HepG2 (cell line): ENCODE measurements around the gene DENND5B. TPM values are rescaled to one million over a fixed set of nuclear protein-coding genes. Genes with fewer than 3 reads are reported as not detected.

Experiments
- ATAC-seq: fragments of 200-7000 bp; cut with Tn5 transposase; 3 replicates; pipeline ENCODE4 v1.9.1; 2020; ENCODE audit warnings: mild to moderate bottlenecking, moderate library complexity
- BruUV-seq: library from RNA; stranded (reverse); fragments of 400-500 nt; replicated peaks from 2 replicates; lab custom pipeline; 2021; lab: Mats Ljungman, UMichigan
- CTCF ChIA-PET: fragments of 300-600 bp; formaldehyde crosslinking; extraction: SDS; loops from one replicate; lab custom pipeline; 2021; ENCODE audit warnings: low total read pairs, inconsistent platforms, low intra/inter-chr PET ratio; lab: Yijun Ruan, JAX
- POLR2A ChIA-PET: fragments of 350-600 bp; sonication (Branson Sonifier 250); formaldehyde crosslinking; loops from one replicate; lab custom pipeline; 2020; ENCODE audit warnings: antibody characterized with exemption, inconsistent platforms; lab: Yijun Ruan, JAX
- DNase-seq: peaks from one replicate; pipeline ENCODE4 v3.0.0-alpha.2; 2015; ENCODE audit warnings: low spot score
- FAIRE-seq: peaks from 3 replicates; lab custom pipeline; 2011; peaks lifted over from hg19 to GRCh38; lab: Jason Lieb, UNC
- H2AFZ ChIP-seq: one replicate; pipeline ENCODE4 v1.6.1; 2011; ENCODE audit warnings: low read length, inconsistent platforms
- H3K27ac ChIP-seq: fragments of 300-600 bp; 3 replicates; pipeline ENCODE4 v1.8.0; 2011; ENCODE audit warnings: mixed run types, mild to moderate bottlenecking, mixed read lengths, low read length, inconsistent platforms; ENCODE audit not compliant: insufficient read depth; ENCODE audit errors: extremely low read length
- H3K27me3 ChIP-seq, 2 experiments: fragments of 200-600 bp in 1 of 2; 2 replicates in 1 of 2; 3 replicates in 1 of 2; pipeline versions ENCODE4 v1.6.0 to v1.8.0; 2011; ENCODE audit warnings: low read length in 2 of 2, mild to moderate bottlenecking in 2 of 2, moderate library complexity in 2 of 2, inconsistent platforms in 1 of 2; ENCODE audit not compliant: insufficient read depth in 2 of 2, control insufficient read depth in 1 of 2
- H3K36me3 ChIP-seq, 2 experiments: fragments of 200-600 bp in 1 of 2; replicated peaks in 1 of 2; 2 replicates in 1 of 2; 3 replicates in 1 of 2; pipeline versions ENCODE4 v1.5.1 to v1.8.0; 2011; ENCODE audit warnings: low read length in 2 of 2, inconsistent platforms in 1 of 2; ENCODE audit not compliant: insufficient read depth in 2 of 2, control insufficient read depth in 1 of 2
- H3K4me1 ChIP-seq: 2 replicates; pipeline ENCODE4 v1.5.1; 2012; ENCODE audit warnings: low read length, inconsistent platforms; ENCODE audit not compliant: insufficient read depth
- H3K4me2 ChIP-seq: 2 replicates; pipeline ENCODE4 v1.6.0; 2011; ENCODE audit warnings: low read depth, low read length, inconsistent platforms
- H3K4me3 ChIP-seq, 3 experiments: fragments of 200-600 bp in 1 of 3; sonication (generic), shearing (Covaris generic) in 1 of 3; replicated peaks in 1 of 3; 2 replicates each; pipeline ENCODE4 v1.5.1; 2011 to 2016; ENCODE audit warnings: low read length in 3 of 3, inconsistent platforms in 2 of 3, low read depth in 2 of 3, mild to moderate bottlenecking in 2 of 3, control low read depth in 1 of 3, mixed read lengths in 1 of 3; ENCODE audit not compliant: insufficient read depth in 1 of 3
- H3K79me2 ChIP-seq: one replicate; pipeline ENCODE4 v1.6.1; 2011; ENCODE audit warnings: low read length, inconsistent platforms; ENCODE audit not compliant: insufficient read depth
- H3K9ac ChIP-seq: 2 replicates; pipeline ENCODE4 v1.6.0; 2011; ENCODE audit warnings: mild to moderate bottlenecking, low read depth, low read length, inconsistent platforms; ENCODE audit not compliant: insufficient read depth
- H3K9me3 ChIP-seq: 2 replicates; pipeline ENCODE4 v1.5.1; 2012; ENCODE audit warnings: mild to moderate bottlenecking, low read length
- H4K20me1 ChIP-seq: 2 replicates; pipeline ENCODE4 v1.6.0; 2011; ENCODE audit warnings: inconsistent platforms, mild to moderate bottlenecking, low read length, moderate library complexity; ENCODE audit not compliant: insufficient read depth
- ELF4 ChIP-seq: sonication (generic); formaldehyde crosslinking; IDR thresholded peaks from 2 replicates; pipeline ENCODE4 v1.5.0; 2020; ENCODE audit warnings: missing genetic modification reagents, mild to moderate bottlenecking, moderate library complexity, borderline replicate concordance
- ESRRA ChIP-seq: sonication (generic); formaldehyde crosslinking; IDR thresholded peaks from 2 replicates; pipeline ENCODE4 v1.5.1; 2020; ENCODE audit warnings: mild to moderate bottlenecking, low read depth, missing genetic modification reagents
- FOXO1 ChIP-seq: sonication (generic); formaldehyde crosslinking; IDR thresholded peaks from 2 replicates; pipeline ENCODE4 v1.4.0; 2020; ENCODE audit warnings: missing genetic modification reagents
- GPBP1L1 ChIP-seq: sonication (generic); formaldehyde crosslinking; IDR thresholded peaks from 2 replicates; pipeline ENCODE4 v1.5.0; 2020; ENCODE audit warnings: mild to moderate bottlenecking, missing genetic modification reagents
- IRF2 ChIP-seq: IDR thresholded peaks from 2 replicates; pipeline ENCODE4 v1.6.1; 2018; ENCODE audit warnings: missing genetic modification reagents, missing compliant biosample characterization
- KAT8 ChIP-seq: IDR thresholded peaks from 2 replicates; pipeline ENCODE4 v1.6.1; 2016; ENCODE audit warnings: missing genetic modification reagents, missing compliant biosample characterization
- MIXL1 ChIP-seq: IDR thresholded peaks from 2 replicates; pipeline ENCODE4 v1.6.1; 2016
- SIN3B ChIP-seq: fragments of 150-350 bp; IDR thresholded peaks from 2 replicates; pipeline ENCODE4 v1.6.1; 2014; ENCODE audit warnings: low read length
- ZBTB20 ChIP-seq: sonication (generic); formaldehyde crosslinking; IDR thresholded peaks from 2 replicates; pipeline ENCODE4 v1.8.1; 2023; ENCODE audit warnings: missing genetic modification reagents, low read depth, mild to moderate bottlenecking, borderline replicate concordance
- ZNF256 ChIP-seq: sonication (generic); formaldehyde crosslinking; conservative IDR thresholded peaks from 2 replicates; pipeline ENCODE4 v1.4.0; 2020; ENCODE audit warnings: missing genetic modification reagents
- ZNF275 ChIP-seq: sonication (generic); formaldehyde crosslinking; IDR thresholded peaks from 2 replicates; pipeline ENCODE4 v1.8.0; 2022; ENCODE audit warnings: missing genetic modification reagents, mild to moderate bottlenecking, inconsistent platforms, borderline replicate concordance
- ZNF468 ChIP-seq: sonication (generic); formaldehyde crosslinking; IDR thresholded peaks from 2 replicates; pipeline ENCODE4 v1.8.0; 2022; ENCODE audit warnings: mild to moderate bottlenecking, moderate library complexity, missing genetic modification reagents
- ZNF775 ChIP-seq: sonication (generic); formaldehyde crosslinking; IDR thresholded peaks from 2 replicates; pipeline ENCODE4 v1.4.0; 2020; ENCODE audit warnings: missing genetic modification reagents, mild to moderate bottlenecking, moderate library complexity, borderline replicate concordance
- ZNF83 ChIP-seq: sonication (generic); formaldehyde crosslinking; IDR thresholded peaks from 2 replicates; pipeline ENCODE4 v1.4.0; 2020; ENCODE audit warnings: missing genetic modification reagents, mild to moderate bottlenecking, borderline replicate concordance
- WGBS: methylation state at CpG from one replicate; pipeline ENCODE4 v1.1.6; 2017; ENCODE audit warnings: low lambda C conversion rate; 5-methylcytosine and 5-hydroxymethylcytosine counted together
- in situ Hi-C: cut with HindIII; loops from 2 replicates; pipeline ENCODE4 v1.10.0; 2017; ENCODE audit warnings: low pct_unique_long_range_greater_than_20kb; ENCODE audit not compliant: extremely low pct_ligation_motif_present
- intact Hi-C: fragments of 100-400 bp; cut with micrococcal nuclease; formaldehyde crosslinking; loops from one replicate; pipeline ENCODE4 v1.10.0; 2022; ENCODE audit not compliant: unreplicated experiment
- polyA plus RNA-seq, 8 experiments: library from polyadenylated mRNA; depleted of rRNA in 3 of 8; stranded (reverse) in 7 of 8; unstranded in 1 of 8; fragments of >200 nt; fragmentation: Illumina TruSeq in 4 of 8; extraction: Trizol in 4 of 8; gene quantifications; 2 replicates each; pipeline versions ENCODE4 v1.2.1 to v1.2.3, GENCODE V29; 2011 to 2016; ENCODE audit warnings: low read depth in 4 of 8, missing spikeins in 1 of 8, mixed read lengths in 1 of 8; ENCODE audit not compliant: insufficient read depth in 1 of 8
- total RNA-seq, 5 experiments: library from RNA; depleted of rRNA; stranded (reverse); fragments of >200 nt; fragmentation: Illumina TruSeq; extraction: Trizol; gene quantifications; 2 replicates each; pipeline ENCODE4 v1.2.3, GENCODE V29; 2016; ENCODE audit warnings: low read depth in 1 of 5

Gene DENND5B
- total and polyA plus RNA-seq, 2 of the 13 experiments (the other 11 are each of a cell fraction or from before 2014, with no cell fraction given): 14.7 to 18.7 TPM

GRCh38 chr12:31494455-31494854 is 96.5 kb downstream of the DENND5B start:
- Histone ChIP-seq H3K27me3 (no peaks in the 10 kb centered on the region), H3K4me2 (no peak overlapping the region), H3K4me1 (no peaks in the 10 kb centered on the region), H3K79me2 (peaks cover 6% of the 10 kb centered on the region), H4K20me1 (no peaks in the 10 kb centered on the region), H3K4me3 (no peak overlapping the region), H2AFZ (no peak overlapping the region), H3K36me3 (peaks cover 0 to 17% of the 10 kb centered on the region in 2 experiments; a peak in 4 of 5 replicates), H3K9me3 (no peaks in the 10 kb centered on the region), H3K9ac (no peak overlapping the region), H3K27ac (no peak overlapping the region)
- 94% methylated on average over 2 of the region's 2 CpGs for WGBS
- DNase-seq (no peak), ATAC-seq (no peak), FAIRE-seq (no peak)
- intact Hi-C loops: no loop called here
- in situ Hi-C loops: no loop called here
- no TSS peak for BruUV-seq
- POLR2A ChIA-PET: no interaction called here
- CTCF ChIA-PET: no interaction called here
- TF ChIP-seq FOXO1 (CRISPR knock-in tag) (no peak), ZNF468 (CRISPR knock-in tag) (no peak), SIN3B (no peak), IRF2 (no peak), ESRRA (no peak), ZBTB20 (CRISPR knock-in tag) (no peak), ZNF83 (CRISPR knock-in tag) (no peak), ELF4 (CRISPR knock-in tag) (no peak), ZNF775 (CRISPR knock-in tag) (no peak), MIXL1 (no peak), ZNF256 (no peak), GPBP1L1 (CRISPR knock-in tag) (no peak), KAT8 (CRISPR knock-in tag) (no peak), ZNF275 (no peak)
